ENCODE measurements around the gene CCDC28B. TPM values are rescaled to one million over a fixed set of nuclear protein-coding genes. Genes with fewer than 3 reads are reported as not detected.

Gene CCDC28B
- total and polyA plus RNA-seq, 2 of the 13 experiments (the other 11 are each of a cell fraction or from before 2014, with no cell fraction given) = 2.6 to 3.5 TPM

GRCh38 chr1:32179443-32180185 is 20.8 kb upstream of the CCDC28B start, which contains the start of gene TXLNA (continued):
- TF ChIP-seq ELF1 (CRISPR knock-in tag; IDR thresholded peaks at IDR 0.05) = peak; percentile 76; the same call in 1 of the 2 replicates
- TF ChIP-seq ZNF614 (CRISPR knock-in tag; IDR thresholded peaks at IDR 0.05; ENCODE audit: borderline replicate concordance) = 0 out of 2 replicates have a peak, but pooled peaks have one; percentile 28
- no peak for TF ChIP-seq BRCA1 (CRISPR knock-in tag; IDR thresholded peaks at IDR 0.05)
- no peak for TF ChIP-seq DPF2 (CRISPR knock-in tag; IDR thresholded peaks at IDR 0.05; ENCODE audit: borderline replicate concordance, low read depth)
- TF ChIP-seq ZNF235 (CRISPR knock-in tag; IDR thresholded peaks at IDR 0.05; ENCODE audit: borderline replicate concordance) = 0 out of 2 replicates have a peak, but pooled peaks have one; percentile 50
- TF ChIP-seq POLR2AphosphoS5 (IDR thresholded peaks at IDR 0.05; ENCODE audit: low read depth, low read length) = peak; percentile 90
- peak; percentile 60 for TF ChIP-seq ZBTB43 (CRISPR knock-in tag; conservative IDR thresholded peaks at IDR 0.05)
- TF ChIP-seq TCF12 (IDR thresholded peaks at IDR 0.05) = no peak
- 0 out of 2 replicates have a peak, but pooled peaks have one; percentile 15 for TF ChIP-seq TCF12 (CRISPR knock-in tag; IDR thresholded peaks at IDR 0.05)
- TF ChIP-seq TBL1XR1 (IDR thresholded peaks at IDR 0.05; ENCODE audit: borderline replicate concordance, low read length, partially characterized antibody) = no peak
- peak; percentile 68 for TF ChIP-seq GABPA (IDR thresholded peaks at IDR 0.05; ENCODE audit: low read depth, low read length)
- peak; percentile 85 for TF ChIP-seq GABPA (CRISPR knock-in tag; IDR thresholded peaks at IDR 0.05; ENCODE audit: low read depth)
- no peak for TF ChIP-seq ATF3 (CRISPR knock-in tag; IDR thresholded peaks at IDR 0.05)
- no peak for TF ChIP-seq AFF4 (CRISPR knock-in tag; IDR thresholded peaks at IDR 0.05)
- TF ChIP-seq FOSL1 (CRISPR knock-in tag; IDR thresholded peaks at IDR 0.05; ENCODE audit: borderline replicate concordance) = no peak
- no peak for TF ChIP-seq ZNF101 (CRISPR knock-in tag; IDR thresholded peaks at IDR 0.05; ENCODE audit: borderline replicate concordance, low read depth)
- TF ChIP-seq MYNN (CRISPR knock-in tag; IDR thresholded peaks at IDR 0.05; ENCODE audit: low read depth) = no peak
- peak; percentile 84; the same call in 1 of the 2 replicates for TF ChIP-seq JDP2 (CRISPR knock-in tag; IDR thresholded peaks at IDR 0.05; ENCODE audit: borderline replicate concordance)
- TF ChIP-seq ZMYM2 (CRISPR knock-in tag; IDR thresholded peaks at IDR 0.05) = peak; percentile 35; the same call in 1 of the 2 replicates
- TF ChIP-seq NFKB2 (CRISPR knock-in tag; IDR thresholded peaks at IDR 0.05; ENCODE audit: borderline replicate concordance) = peak; percentile 90; the same call in 1 of the 2 replicates
- TF ChIP-seq RNF2 (conservative IDR thresholded peaks at IDR 0.05; ENCODE audit: low read depth) = peak; percentile 99
- peak; percentile 90 for TF ChIP-seq ZNF431 (CRISPR knock-in tag; IDR thresholded peaks at IDR 0.05; ENCODE audit: borderline replicate concordance, low read depth)
- TF ChIP-seq ZKSCAN8 (CRISPR knock-in tag; IDR thresholded peaks at IDR 0.05; ENCODE audit: borderline replicate concordance) = no peak
- peak; percentile 21 for TF ChIP-seq HNRNPK (IDR thresholded peaks at IDR 0.05; ENCODE audit: low read depth, low read length, poor library complexity, severe bottlenecking)
- TF ChIP-seq ZNF263 (CRISPR knock-in tag; IDR thresholded peaks at IDR 0.05) = peak; percentile 51; the same call in 1 of the 2 replicates
- no peak for TF ChIP-seq KAT2B (IDR thresholded peaks at IDR 0.05; ENCODE audit: borderline replicate concordance, low read depth, low read length)
